ENCODE results near the gene NCAM2. TPM values are rescaled to one million over a fixed set of nuclear protein-coding genes. Genes with fewer than 3 reads are reported as not detected.

The NCAM2 gene
- total RNA-seq, 4 donors from 2014 or later = 0.46 to 2.9 (median 1.3) TPM

- WGBS, 2 donors = 64 to 65% methylated on average over 5 of the region's 5 CpGs
- no peak for DNase-seq
- Histone ChIP-seq H3K27ac (no peak overlapping the region), H3K9me3 (no peaks in the 10 kb centered on the region), H3K36me3 (no peaks in the 10 kb centered on the region), H3K4me1 (no peaks in the 10 kb centered on the region), H3K27me3 (no peaks in the 10 kb centered on the region), H3K4me3 (replicated peaks in 1 of 3) (no peak overlapping the region)
- TF ChIP-seq POLR2A (IDR thresholded peaks at IDR 0.05) (no peak), CTCF (IDR thresholded peaks at IDR 0.05) (no peak)
- intact Hi-C loops (cut with DNase I) = no loop called here
These were observed 549.3 kb downstream of the NCAM2 start for GRCh38 chr21:21547368-21547953.

- Histone ChIP-seq H3K27ac (no peak overlapping the region), H3K27me3 (no peaks in the 10 kb centered on the region), H3K4me3 (replicated peaks in 1 of 3) (no peak overlapping the region), H3K4me1 (no peaks in the 10 kb centered on the region), H3K9me3 (no peaks in the 10 kb centered on the region), H3K36me3 (no peaks in the 10 kb centered on the region)
- DNase-seq = no peak
- TF ChIP-seq CTCF (IDR thresholded peaks at IDR 0.05) = no peak
- TF ChIP-seq POLR2A (IDR thresholded peaks at IDR 0.05) = no peak
- 90 to 91% methylated on average over 2 of the region's 2 CpGs for WGBS, 2 donors
- intact Hi-C loops (cut with DNase I) = no loop called here
These were observed 561.3 kb downstream of the NCAM2 start for GRCh38 chr21:21559285-21560045.

Data from thyroid gland (tissue), 4 donors.